Dermis blood vessel endothelial cell (primary cell): ENCODE measurements around the gene PSG6. TPM values are rescaled to one million over a fixed set of nuclear protein-coding genes. Genes with fewer than 3 reads are reported as not detected.
"Not testable (repeated sequence)": the region's sequence is repeated elsewhere in the genome, so short reads cannot be mapped to it uniquely, and the experiment has no call there.

ENCODE experiments used
- DNase-seq: peaks from one replicate; pipeline ENCODE4 v3.0.0; 2010
- total RNA-seq: library from RNA; depleted of rRNA; stranded (reverse); fragments of >200 nt; gene quantifications from 2 replicates; pipeline ENCODE4 v1.2.3, GENCODE V29; 2014

PSG6 gene
- not detected in 2 replicates for total RNA-seq

- DNase-seq: not testable (repeated sequence)
Observed at GRCh38 chr19:42917634-42918033, at the start of gene PSG6. Gene PSG6, minus strand, starts transcription at chr19:42917894. Its CDS starts 102 bp downstream, at chr19:42917792.

- DNase-seq: no peak
Observed at GRCh38 chr19:42965176-42965575, 47.5 kb upstream of the PSG6 start.

DNA sequence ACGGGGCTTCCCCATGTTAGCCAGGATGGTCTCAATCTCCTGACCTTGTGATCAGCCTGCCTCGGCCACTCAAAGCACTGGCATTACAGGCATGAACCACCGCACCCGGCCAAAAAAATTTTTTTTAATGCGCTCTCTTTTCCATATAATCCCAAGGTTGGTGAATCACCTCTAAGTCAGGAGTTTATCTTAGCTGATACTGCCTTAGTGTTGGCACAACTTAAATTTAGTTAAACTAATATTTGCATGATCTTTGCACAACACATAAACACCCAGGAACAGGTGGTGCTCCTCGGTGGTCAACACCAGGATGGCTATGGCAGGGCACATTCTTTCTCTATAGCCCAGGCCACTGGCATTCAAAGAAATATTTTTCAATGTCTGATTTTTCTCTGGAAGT is 43.4 kb upstream of the PSG6 start:
- no peak for DNase-seq

GRCh38 chr19:42952126-42952525 is 34.4 kb upstream of the PSG6 start:
- not testable (repeated sequence) for DNase-seq

DNA sequence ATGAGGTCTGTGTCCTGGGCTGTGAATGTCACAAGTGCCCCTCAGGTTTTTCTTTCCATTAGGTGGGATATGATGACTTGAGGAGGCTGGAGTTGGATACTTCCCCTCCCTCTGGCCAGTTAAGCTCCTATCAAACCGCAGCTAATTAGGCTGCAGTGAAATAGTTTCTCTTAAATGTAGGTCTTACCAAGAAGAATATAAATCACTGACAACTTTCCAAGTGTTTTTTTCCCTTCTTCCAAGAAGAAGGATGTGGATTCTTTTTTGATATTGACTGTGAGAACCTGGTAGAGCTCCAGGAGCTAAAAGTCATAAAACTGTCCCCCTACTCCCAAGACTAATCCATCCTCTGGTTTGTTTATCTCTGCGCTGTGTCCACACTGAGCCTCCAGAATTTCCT is 33.8 kb upstream of the PSG6 start:
- not testable (repeated sequence) for DNase-seq

DNA sequence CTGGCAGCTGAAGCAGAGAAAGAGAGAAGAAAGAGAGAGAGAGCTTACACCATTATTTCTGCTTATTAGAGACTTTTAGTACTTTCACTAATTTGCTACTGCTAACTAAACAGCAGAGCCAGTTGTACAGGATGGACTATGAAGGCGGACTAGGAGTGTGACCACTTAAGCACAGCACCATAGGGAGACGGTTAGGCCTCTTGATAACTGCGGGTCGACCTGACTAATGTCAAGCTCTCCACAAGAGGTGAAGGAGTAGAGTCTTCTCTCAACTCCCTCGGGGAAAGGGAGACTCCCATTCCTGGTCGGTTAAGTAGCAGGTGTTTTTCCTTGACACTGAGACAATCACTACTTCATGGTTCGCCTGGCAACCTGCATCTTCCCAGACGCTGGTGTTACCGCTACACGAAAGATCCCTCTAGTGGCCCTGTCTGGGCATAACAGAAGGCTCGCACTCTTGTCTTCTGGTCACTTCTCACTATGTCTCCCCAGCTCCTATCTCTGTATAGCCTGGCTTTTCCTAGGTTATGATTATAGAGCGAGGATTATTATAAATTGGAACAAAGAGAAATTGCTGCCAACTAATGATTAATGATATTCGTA is 24.6 kb upstream of the PSG6 start:
- peak; percentile 52 for DNase-seq

DNA sequence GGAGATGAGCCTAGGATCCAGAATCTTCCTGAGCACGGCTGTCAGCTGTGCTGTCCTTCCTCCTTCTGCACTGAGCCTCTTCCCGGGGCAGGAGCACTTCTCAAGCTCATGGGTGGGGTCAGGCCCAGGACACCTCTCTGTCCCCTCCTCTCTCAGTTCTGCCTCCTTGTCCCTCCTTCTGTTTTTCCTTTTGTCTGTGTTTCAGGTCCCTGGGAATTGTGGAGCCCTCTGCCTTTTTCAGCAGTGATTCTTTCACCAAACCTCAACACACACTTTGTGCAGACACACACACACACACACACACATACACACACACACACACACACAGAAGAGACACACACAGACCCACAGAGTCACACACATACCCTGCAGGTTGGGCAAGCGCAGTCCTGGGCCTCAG is 19.4 kb upstream of the PSG6 start, which contains the start of gene PSG7:
Gene PSG7 (minus strand): TSS at position 101 of the 400 bp plus-strand sequence. CDS start 131 bp downstream, outside the sequence.
- not testable (repeated sequence) for DNase-seq

DNA sequence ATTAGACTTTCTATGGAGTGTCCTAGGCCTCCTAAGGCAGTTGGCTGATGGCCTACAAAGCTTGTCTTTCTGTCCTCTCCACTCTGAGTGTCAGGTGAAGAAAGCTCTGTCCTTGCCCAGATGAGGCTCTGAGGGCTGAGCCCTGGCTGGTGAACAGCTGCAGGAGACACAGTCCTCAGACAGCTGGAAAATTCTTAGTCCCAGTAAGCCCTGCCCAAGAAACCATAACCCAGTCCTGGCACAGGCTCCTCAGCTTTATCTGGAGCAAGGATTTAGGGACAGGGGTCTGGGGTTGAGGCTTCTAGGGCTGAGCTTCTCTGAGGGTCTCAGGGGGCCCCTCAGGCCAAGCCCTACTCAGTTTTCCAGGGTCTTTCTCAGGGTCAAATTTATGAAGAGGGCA is 17.0 kb upstream of the PSG6 start:
- not testable (repeated sequence) for DNase-seq

GRCh38 chr19:42934183-42934582 is 16.5 kb upstream of the PSG6 start:
- DNase-seq: peak; percentile 81

- DNase-seq: not testable (repeated sequence)
Observed at GRCh38 chr19:42933412-42933811, 15.7 kb upstream of the PSG6 start.

GRCh38 chr19:42932485-42933101 is 14.9 kb upstream of the PSG6 start:
- peak; percentile 86 for DNase-seq

- peak; percentile 64 for DNase-seq
Observed at GRCh38 chr19:42930214-42930613, 12.5 kb upstream of the PSG6 start.

- no peak for DNase-seq
Observed at GRCh38 chr19:42928896-42929295, 11.2 kb upstream of the PSG6 start.

DNA sequence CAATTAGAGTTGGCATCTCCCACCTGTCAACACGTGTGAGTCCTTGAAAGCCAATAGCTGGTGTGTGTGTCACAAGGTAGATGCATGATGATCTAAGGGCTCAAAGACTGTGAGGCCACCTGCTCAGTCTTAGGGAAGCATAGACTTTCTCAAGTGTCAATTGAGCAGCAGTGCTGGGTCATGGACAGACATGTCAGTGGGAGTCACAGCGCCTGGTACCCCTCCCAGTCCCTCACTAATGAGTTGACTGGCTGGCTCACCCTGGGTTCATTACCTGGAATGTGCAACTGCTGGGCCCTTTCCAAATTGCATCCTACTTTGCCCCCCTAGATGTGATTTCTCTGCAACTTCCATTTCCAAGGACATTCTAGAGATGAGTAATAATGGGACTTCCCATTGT is 9.1 kb upstream of the PSG6 start:
- no peak for DNase-seq

DNA sequence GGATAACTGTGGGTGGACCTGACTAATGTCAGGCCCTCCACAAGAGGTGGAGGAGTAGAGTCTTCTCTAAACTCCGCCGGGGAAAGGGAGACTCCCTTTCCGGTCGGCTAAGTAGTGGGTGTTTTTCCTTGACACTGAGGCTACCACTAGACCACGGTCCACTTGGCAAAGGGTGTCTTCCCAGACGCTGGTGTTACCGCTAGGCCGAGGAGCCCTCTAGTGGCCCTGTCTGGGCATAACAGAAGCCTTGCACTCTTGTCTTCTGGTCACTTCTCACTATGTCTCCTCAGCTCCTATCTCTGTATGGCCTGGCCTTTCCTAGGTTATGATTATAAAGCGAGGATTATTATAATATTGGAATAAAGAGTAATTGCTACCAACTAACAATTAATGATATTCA is 5.4 kb upstream of the PSG6 start:
- DNase-seq: peak; percentile 78

- not testable (repeated sequence) for DNase-seq
Observed at GRCh38 chr19:42920971-42921370, 3.3 kb upstream of the PSG6 start.

DNA sequence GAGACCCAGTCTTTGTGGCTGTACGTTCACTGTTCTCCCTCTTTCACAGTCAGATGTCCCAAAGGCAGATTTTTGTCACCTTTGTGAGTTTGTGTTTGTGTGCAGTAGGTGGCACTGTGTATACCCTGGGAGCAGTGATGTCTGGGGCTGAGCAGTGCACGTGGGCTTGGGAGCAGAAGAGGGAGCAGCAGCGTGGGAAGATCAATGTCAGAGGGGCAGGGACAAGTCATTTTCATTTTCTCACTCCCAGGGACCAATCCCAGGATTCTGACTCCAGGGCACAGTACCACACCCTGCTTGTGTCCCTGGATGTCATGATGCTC is 2.0 kb upstream of the PSG6 start:
- no peak for DNase-seq

- DNase-seq: peak; percentile 38
Observed at GRCh38 chr19:42919070-42919756, 1.5 kb upstream of the PSG6 start.

DNA sequence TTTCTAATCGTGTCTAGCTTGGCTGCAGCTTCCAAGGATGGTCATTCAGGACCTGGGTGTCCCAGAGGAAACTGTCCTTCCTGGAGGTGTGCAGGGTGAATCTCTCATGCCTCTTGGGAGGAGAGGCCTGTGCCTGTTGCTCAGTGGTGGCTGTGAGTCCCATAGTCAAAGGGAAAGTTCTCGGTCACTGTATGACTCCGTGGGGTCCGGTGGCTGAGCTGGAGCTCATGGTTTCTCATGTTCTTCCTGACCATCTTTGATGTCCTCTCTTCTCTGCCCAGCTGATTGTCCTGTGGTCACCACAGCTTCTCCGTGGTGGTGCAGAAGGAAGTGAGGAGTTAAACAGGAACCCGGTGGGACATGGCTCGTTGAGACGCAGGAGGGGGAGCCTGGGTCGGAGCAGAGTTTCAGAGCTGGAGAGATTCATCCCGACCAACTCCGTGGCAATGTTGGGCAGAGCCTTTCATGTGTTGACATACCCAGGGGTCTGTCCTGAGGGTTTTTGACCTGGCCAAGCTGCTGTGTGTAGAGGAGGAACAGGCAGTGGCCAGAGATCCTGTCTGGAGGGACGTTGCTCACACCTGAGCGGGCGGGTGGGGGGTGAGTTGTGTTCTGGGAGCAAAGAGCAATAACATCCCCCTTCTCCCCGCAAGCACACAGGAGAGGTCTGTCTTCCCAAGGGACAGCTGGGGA is 829 bp upstream of the PSG6 start:
- not testable (repeated sequence) for DNase-seq

GRCh38 chr19:42916931-42917330 is 763 bp downstream of the PSG6 start:
- not testable (repeated sequence) for DNase-seq

DNA sequence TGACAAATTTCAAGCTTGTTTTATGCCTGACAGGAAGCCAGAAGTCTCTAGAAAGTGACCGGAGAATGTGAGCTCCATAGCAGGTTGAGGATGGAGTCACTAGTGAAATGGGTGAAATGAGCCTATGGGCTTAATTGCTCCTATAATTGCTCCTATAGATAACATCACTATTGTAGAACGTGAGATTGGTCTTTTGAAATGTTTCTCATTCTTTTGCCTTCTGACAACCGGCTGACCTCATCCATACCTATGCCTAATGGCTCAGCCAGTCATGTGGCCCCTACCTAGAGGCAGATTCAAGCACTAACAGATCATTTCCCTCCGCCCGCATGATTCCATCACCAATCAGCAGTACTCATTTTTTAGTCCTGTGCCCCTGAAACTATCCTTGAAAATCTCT is 4.2 kb downstream of the PSG6 start:
- DNase-seq: not testable (repeated sequence)

- DNase-seq: not testable (repeated sequence)
Observed at GRCh38 chr19:42912941-42913340, 4.8 kb downstream of the PSG6 start.

DNA sequence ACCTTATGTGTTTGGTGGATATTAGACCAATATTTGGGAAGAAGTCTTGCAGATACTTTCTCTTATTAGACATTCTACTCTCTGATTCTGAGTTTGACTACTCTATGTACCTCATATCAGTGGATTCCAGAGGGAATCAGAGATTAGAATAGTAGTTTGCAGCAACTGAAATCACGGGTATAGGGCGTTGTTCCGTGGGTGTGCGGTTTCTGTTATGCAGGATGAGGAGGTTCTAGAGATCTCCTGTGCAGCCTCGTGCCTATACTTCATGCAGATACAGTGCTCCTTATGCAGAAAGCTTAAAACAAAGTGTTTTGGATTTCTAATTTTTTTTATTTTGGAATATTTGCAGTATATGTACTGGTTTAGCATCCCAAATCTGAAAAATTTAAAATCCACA is 6.0 kb downstream of the PSG6 start:
- not testable (repeated sequence) for DNase-seq
